ENCODE data around the gene TNNI2.
"Not testable (repeated sequence)": the region's sequence is repeated elsewhere in the genome, so short reads cannot be mapped to it uniquely, and the experiment has no call there.

GRCh38 chr11:1886551-1886950, 47.8 kb downstream of the TNNI2 start:
- not testable (repeated sequence) for TF ChIP-seq POLR2A (IDR thresholded peaks at IDR 0.05; ENCODE audit: low read depth, low read length); POLR2AphosphoS5 (IDR thresholded peaks at IDR 0.05; ENCODE audit: low read depth, low read length); SPI1 (IDR thresholded peaks at IDR 0.05; ENCODE audit: low read depth, low read length); PAX5 (IDR thresholded peaks at IDR 0.05; ENCODE audit: insufficient read depth, low read length, severe bottlenecking); TAF1 (IDR thresholded peaks at IDR 0.05; ENCODE audit: low read depth, low read length); POU2F2 (IDR thresholded peaks at IDR 0.05; ENCODE audit: low read depth, low read length)

All from GM12891 (cell line).